ENCODE results near the gene HGD.
A peak's percentile ranks its signal among the peaks of the same experiment; 100 is the strongest.
"Not testable (repeated sequence)": the region's sequence is repeated elsewhere in the genome, so short reads cannot be mapped to it uniquely, and the experiment has no call there.

The HGD gene

DNA sequence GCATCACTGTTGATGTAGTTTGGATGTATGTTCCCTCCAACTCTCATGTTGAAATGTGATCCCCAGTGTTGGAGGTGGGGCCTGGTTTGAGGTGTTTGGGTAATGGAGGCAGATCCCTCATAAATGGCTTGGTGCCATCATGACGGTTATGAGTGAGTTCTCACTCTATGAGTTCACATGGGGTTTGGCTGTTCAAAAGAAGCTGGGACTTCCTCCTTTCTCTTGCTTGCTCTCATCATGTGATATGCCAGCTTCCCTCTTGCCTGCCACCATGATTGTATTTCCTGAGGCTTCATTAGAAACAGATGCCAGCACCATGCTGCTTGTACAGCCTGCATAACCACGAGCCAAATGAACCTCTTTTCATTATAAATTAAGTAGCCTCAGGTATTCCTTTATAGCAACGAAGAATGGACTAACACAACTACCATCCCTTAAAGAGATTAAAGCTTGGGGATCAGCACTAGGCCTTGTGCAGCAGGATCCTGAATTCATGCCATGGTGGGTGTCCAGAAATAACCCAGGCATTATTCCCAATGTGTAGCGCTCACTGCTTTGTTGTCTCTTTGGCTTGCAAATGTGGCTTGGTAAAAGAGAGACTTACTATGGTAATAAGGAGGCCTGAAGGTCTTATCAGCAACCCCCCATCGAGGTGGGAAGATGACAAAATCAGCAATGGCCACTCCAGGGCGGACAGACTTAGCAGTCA, 44.0 kb downstream of the HGD start:
- no peak for DNase-seq (ENCODE audit: low read depth in 2 of 2)

DNA sequence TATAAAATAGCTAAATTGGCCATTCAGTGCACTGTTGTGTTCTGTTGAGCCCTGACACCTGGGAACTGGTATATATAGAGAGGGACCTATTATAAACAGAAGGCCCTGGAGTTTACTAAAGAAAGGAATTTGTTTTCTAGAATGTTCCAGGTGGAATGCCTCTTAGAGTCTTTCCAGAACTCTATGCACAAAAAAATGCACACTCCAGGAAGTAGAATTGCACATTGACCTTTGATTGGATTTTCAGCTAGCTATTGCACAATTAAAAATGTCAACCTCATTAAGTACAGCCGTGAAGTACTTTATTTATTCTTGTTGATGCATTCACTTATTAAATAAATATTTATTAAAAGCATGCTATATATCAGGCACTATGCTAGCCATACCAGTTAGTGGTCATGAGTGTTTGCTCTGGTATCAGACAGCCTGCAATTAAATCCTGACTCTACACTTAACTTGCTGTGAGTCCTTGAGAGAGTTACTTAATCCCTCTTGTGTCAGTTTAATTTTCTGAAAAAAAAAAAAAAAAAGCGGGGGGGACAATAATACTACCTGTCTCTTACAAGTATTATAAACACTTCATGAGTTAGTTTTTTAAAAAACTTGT, 45.1 kb downstream of the HGD start:
- no peak for DNase-seq (ENCODE audit: low read depth in 2 of 2)

- no peak for DNase-seq (ENCODE audit: low read depth in 2 of 2)
Measured at GRCh38 chr3:120634539-120634938, 47.5 kb downstream of the HGD start.

DNA sequence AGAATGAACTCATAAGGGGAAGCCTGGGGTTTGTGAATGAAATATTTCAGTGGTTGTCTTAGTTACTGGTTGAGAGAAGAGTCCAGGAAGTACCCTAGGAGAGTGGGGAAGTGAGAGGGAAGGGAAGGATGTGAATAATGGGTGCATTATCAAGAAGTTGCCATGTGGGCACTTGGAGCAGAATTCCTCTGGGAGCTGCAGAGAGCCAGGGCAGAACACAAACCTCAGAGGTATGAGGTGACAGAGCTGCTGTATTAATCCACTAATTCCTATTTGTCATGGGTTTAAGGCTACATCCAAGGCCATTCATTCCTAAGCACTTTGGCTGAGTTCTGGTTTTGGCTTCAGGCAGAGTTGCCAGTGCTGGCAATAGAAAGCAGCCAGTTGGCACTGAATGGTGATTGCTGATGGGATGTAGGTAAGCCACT, 56.9 kb downstream of the HGD start:
- no peak for DNase-seq (ENCODE audit: low read depth in 2 of 2)

DNA sequence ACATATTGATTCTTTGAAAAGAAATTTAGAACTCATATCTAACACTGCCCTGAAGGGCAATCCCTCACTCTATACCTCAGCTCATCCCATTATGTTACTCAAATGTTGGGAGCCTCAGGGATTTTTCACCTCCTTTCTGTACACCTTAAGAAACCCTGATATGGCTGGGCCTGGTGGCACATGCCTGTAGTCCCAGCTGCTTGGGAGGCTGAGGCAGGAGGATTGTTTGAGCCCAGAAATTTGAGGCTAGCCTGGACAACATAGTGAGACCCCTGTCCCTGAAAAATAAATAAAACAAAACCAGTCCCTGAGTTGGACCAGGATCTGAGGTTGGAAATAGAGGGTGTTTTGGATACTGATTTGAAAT, 58.3 kb downstream of the HGD start:
- DNase-seq (ENCODE audit: low read depth in 2 of 2) = no peak

DNA sequence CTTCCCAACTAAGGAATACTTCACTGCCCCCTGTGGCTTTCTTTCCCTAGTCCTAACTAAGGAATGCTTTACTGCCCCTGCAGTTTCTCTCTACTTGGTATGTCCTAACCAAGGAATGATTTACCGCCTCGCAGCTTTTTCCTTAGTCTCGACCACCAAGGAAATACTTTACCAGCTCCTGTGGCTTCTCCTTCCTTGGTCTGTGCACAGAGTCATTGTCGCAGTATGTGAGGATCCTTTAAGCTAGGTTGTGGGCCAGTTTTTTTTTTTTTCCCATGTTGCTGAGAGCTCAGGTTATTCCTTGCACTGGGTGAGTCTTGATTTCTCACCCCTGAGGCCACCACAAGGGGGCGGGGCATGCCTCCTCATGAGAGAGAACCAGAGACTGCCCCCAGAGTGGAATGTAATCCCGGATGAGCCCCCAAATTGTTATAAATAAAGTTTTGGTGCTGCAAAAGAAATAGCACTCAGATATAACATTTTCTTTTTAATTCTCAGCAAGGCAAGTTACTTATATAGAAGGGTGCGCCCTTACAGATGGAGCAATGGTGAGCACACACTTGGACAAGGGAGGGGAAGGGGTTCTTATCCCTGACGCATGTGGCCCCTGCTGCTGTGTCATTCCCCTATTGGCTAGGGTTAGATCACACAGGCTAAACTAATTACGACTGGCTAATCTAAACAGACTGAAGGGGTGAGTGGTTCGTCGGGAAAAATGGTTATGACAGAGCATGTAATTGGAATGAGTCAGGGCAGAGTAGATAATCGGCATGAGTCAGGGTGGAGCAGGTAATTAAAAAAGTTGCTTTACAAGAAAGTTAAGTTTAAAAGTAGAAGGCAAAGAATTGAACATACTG, 58.9 kb downstream of the HGD start:
- DNase-seq (ENCODE audit: low read depth in 2 of 2) = peak in 1 of 2 donors; percentile 1

DNA sequence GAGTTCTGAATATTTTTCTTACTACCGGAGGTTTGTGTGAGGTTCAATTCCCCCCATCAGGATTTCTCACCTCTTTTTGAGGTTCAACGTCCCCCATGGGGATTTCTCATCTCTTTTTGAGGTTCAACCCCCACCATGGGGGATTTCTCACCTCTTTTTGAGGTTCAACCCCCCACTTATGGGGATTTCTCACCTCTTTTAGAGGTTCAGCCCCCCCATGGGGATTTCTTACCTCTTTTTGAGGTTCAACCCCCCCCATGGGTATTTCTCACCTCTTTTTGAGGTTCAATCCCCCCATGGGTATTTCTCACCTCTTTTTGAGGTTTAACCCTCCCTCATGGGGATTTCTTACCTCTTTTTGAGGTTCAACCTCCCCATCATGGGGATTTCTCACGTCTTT, 59.6 kb downstream of the HGD start:
- DNase-seq (ENCODE audit: low read depth in 2 of 2) = no peak

DNA sequence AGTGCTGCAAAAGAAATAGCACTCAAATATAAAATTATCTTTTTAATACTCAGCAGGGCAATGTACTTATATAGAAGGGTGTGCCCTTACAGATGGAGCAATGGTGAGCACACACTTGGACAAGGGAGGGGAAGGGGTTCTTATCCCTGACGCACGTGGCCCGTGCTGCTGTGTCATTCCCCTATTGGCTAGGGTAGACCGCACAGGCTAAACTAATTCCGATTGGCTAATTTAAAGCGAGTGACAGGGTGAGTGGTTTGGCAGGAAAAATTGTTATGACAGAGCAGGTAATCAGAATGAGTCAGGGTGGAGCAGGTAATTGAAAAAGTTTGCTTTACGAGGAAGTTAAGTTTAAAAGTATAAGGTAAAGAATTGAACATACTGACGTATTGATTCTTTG, 65.3 kb downstream of the HGD start:
- not testable (repeated sequence) for DNase-seq (ENCODE audit: low read depth in 2 of 2)

- no peak for DNase-seq (ENCODE audit: low read depth in 2 of 2)
Measured at GRCh38 chr3:120615847-120616609, 66.0 kb downstream of the HGD start.

GRCh38 chr3:120614765-120615164, 67.3 kb downstream of the HGD start:
- DNase-seq (ENCODE audit: low read depth in 2 of 2) = no peak

- no peak for DNase-seq (ENCODE audit: low read depth in 2 of 2)
Measured at GRCh38 chr3:120608506-120608905, 73.5 kb downstream of the HGD start.

DNA sequence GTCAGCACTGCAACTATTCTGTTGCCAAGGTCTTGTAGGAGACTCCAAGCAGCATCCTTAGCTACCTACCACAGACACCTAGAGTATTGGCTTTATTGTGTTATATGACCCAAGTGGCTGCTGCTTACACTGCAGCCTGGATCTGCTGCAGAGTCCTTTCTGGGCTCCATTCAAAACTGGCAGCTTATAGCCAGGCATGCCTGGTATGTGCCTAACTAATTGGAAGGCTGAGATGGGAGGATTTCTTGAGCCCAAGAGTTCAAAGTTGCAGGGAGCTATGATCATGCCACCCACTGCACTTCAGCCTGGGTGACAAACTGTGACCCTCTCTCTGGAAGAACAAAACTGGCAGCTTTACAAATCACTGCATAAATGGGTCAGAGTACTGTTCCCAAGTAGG, 77.3 kb downstream of the HGD start:
- no peak for DNase-seq (ENCODE audit: low read depth in 2 of 2)

GRCh38 chr3:120604382-120604781, 77.7 kb downstream of the HGD start:
- no peak for DNase-seq (ENCODE audit: low read depth in 2 of 2)

DNA sequence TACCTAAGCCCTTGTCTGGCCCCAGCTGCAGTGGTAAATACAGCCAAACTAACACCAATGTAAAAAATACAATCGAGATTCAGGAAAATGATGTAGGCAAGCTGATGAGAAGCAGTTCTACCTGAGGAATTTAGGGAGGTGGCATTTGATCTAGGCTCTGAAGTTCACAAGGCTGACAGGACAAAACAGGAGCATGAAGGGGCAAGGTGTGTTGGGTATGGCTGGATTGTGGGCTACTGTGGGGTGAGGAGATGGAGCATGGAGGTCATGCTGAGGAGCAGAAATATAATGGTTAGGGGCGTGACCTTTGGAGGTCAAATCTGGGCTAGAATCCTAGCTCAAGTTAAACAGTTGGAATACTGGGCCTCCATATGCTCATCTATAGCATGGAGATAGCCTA, 79.4 kb downstream of the HGD start:
- DNase-seq (ENCODE audit: low read depth in 2 of 2) = no peak

DNA sequence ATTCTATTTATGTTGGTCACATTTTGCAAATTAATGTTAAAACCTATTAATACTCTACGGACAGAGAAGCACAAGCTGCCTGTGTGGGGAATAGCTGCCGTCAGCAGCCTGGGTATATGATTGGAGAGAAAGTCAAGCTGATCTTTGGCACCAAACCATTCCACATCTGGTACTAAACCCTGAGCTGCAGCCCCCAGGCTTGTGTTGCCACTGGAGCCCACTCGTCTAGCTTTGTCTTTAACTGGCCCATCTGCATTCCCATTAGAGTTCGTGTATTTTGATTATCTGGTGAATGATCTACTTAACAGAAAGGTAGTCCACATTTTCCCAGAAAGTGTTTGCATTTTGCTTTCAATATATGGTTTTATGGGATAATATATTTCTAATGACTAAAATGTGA, 80.5 kb downstream of the HGD start:
- DNase-seq (ENCODE audit: low read depth in 2 of 2) = no peak

DNA sequence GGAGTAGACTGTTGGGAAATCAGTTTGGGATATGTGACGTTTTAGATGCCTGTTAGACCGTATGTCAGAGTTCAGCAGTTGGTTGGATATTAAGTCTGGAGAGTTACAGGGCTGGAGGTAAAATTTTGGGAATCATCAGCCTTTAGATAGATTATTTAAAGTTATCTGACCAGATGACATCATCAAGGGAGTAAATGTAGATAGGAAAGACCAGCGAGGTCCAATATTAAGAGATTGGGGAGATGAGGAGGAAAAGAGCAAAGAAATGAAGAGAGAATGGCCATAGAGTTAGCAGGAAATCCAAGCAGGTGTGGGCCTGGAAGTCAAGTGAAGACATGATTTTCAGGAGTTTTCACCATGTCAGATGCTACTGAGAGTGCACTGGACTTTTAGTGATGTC, 82.8 kb downstream of the HGD start:
- no peak for DNase-seq (ENCODE audit: low read depth in 2 of 2)

DNA sequence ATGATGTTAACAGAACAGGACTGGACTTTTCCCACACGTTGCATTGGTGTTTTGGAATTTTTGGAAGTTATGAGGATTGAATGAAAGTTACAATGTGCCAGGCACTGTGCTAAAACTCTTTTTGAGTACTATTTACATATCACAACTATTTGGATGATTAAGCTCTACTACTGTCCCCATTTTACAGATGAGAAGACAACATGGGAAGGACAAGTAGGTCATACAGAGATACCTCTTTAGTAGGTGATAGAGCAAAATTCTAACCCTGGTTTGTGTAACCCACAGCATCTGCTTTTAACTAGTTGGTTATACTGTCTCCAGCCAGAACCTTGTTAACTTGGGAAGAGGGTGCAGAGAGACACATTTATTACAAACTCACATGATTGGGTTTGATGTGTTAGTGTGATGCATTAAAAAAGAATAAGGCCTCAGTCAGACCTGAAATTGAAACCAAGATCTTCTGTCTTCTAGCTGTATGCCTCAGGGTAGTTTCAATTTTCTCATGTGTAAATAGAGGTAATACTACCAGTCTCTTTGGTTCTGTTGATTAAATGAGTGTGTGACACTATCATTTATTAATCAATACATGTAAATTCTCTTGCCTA, 84.5 kb downstream of the HGD start:
- DNase-seq (ENCODE audit: low read depth in 2 of 2) = no peak

- DNase-seq (ENCODE audit: low read depth in 2 of 2) = no peak
Measured at GRCh38 chr3:120596853-120597223, 85.2 kb downstream of the HGD start.

GRCh38 chr3:120596116-120596852, 85.8 kb downstream of the HGD start, which contains the start of gene NDUFB4:
TSS of gene NDUFB4 (plus strand) at chr3:120596336. CDS start at chr3:120596360, 24 bp downstream.
- DNase-seq (ENCODE audit: low read depth in 2 of 2) = peak; percentile 89 to 93

- no peak for DNase-seq (ENCODE audit: low read depth in 2 of 2)
Measured at GRCh38 chr3:120595788-120596115, 86.3 kb downstream of the HGD start.

DNA sequence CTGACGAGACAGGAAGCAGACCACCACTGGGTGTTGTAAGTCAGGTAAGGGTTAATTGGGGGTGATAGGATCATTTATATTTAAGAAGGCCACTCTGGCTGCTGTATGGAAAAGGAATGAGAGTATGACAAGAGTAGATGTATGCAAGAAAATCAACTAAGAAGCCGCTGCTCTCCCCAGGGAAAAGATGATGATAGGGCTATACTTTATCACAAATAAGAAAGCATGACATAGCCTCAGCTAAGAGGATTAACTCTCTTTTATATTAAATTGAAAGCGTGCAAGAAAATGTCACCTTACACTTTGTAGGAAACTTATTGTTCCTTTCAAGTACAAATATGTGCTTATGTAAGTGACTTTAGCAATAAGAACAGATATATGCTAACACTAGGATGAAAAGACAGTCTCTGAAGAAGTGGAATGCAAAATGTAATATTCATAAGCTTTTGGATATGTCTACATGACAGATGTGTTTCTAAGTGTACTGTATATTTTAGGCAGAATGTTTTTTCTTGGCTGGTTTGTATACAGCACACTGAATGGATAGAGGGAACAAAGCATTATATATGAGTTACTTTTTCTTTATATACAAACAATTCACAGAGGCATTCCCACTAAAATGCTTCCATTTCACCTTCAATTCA, 94.6 kb downstream of the HGD start:
- DNase-seq (ENCODE audit: low read depth in 2 of 2) = no peak
